PFSK-1 (cell line): ENCODE results near the gene NFIA.

Experiments used
- FOXP2 ChIP-seq: optimal IDR thresholded peaks from 2 replicates; pipeline ENCODE3; 2011; ENCODE audit warnings: borderline replicate concordance, control low read depth, inconsistent platforms; ENCODE audit not compliant: insufficient read depth; ENCODE audit errors: extremely low read length, extremely low read depth
- POLR2AphosphoS5 ChIP-seq: IDR thresholded peaks from 2 replicates; pipeline ENCODE4 v1.6.1; 2012; ENCODE audit warnings: low read depth, mild to moderate bottlenecking, control low read depth, low read length, moderate library complexity
- REST ChIP-seq, 2 experiments: IDR thresholded peaks; 2 replicates each; pipeline versions ENCODE4 v1.6.1 to v1.8.0; 2011 to 2012; ENCODE audit warnings: low read depth in 2 of 2, low read length in 2 of 2, control low read depth in 1 of 2, inconsistent platforms in 1 of 2, mild to moderate bottlenecking in 1 of 2, moderate library complexity in 1 of 2; ENCODE audit not compliant: insufficient read depth in 1 of 2
- SIN3A ChIP-seq: IDR thresholded peaks from 2 replicates; pipeline ENCODE4 v1.6.1; 2012; ENCODE audit warnings: mild to moderate bottlenecking, low read length, moderate library complexity, borderline replicate concordance; ENCODE audit not compliant: insufficient read depth
- TAF1 ChIP-seq: IDR thresholded peaks from 2 replicates; pipeline ENCODE4 v1.6.1; 2012; ENCODE audit warnings: low read length, control low read depth, borderline replicate concordance; ENCODE audit not compliant: insufficient read depth

NFIA gene

GRCh38 chr1:61496501-61496900 lies 414.1 kb downstream of the NFIA start:
- TF ChIP-seq POLR2AphosphoS5 (no peak), TAF1 (no peak), REST (IDR thresholded peaks at IDR 0.05; ENCODE audit: insufficient read depth in 1 of 2, low read depth in 2 of 2, low read length in 2 of 2) (no peak), SIN3A (no peak), FOXP2 (no peak)

- TF ChIP-seq POLR2AphosphoS5 (no peak), REST (IDR thresholded peaks at IDR 0.05; ENCODE audit: insufficient read depth in 1 of 2, low read depth in 2 of 2, low read length in 2 of 2) (no peak), TAF1 (no peak), SIN3A (no peak), FOXP2 (no peak)
These were observed 414.7 kb downstream of the NFIA start for GRCh38 chr1:61497013-61497412.

GRCh38 chr1:61498342-61498741 lies 416.0 kb downstream of the NFIA start:
- TF ChIP-seq POLR2AphosphoS5 (no peak), REST (IDR thresholded peaks at IDR 0.05; ENCODE audit: insufficient read depth in 1 of 2, low read depth in 2 of 2, low read length in 2 of 2) (no peak), SIN3A (no peak), FOXP2 (no peak), TAF1 (no peak)

- TF ChIP-seq POLR2AphosphoS5 (no peak), TAF1 (no peak), FOXP2 (no peak), REST (IDR thresholded peaks at IDR 0.05; ENCODE audit: insufficient read depth in 1 of 2, low read depth in 2 of 2, low read length in 2 of 2) (no peak), SIN3A (no peak)
These were observed 419.9 kb downstream of the NFIA start for GRCh38 chr1:61501971-61502916.
